GM19043 (cell line): ENCODE measurements around the gene TLDC2.

Source experiments
- ATAC-seq: cut with Tn5 transposase; IDR thresholded peaks from one replicate; pipeline ENCODE4 v1.9.1; 2021; ENCODE audit warnings: low read depth; ENCODE audit not compliant: unreplicated experiment

TLDC2 gene

GRCh38 chr20:36849333-36850065 is 26.4 kb upstream of the TLDC2 start:
- ATAC-seq = no peak

DNA sequence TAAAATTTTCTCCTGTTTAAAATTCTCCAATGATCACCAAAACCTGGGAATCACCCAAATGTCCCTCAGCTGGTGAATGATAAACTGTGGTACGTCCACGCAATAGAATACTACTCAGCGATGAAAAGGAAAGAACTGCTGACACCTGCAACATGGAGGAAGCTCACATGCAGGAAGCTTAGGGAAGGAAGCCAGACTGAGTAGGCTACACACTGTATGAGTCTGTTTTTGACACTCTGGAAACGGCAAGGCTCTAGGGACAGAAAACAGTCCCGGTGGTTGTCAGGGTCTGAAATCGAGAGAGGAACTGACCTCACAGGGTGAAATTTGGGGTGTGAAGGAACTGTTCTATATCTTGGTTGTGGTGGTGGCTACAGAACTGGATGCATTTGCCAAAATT is 25.2 kb upstream of the TLDC2 start:
- no peak for ATAC-seq

DNA sequence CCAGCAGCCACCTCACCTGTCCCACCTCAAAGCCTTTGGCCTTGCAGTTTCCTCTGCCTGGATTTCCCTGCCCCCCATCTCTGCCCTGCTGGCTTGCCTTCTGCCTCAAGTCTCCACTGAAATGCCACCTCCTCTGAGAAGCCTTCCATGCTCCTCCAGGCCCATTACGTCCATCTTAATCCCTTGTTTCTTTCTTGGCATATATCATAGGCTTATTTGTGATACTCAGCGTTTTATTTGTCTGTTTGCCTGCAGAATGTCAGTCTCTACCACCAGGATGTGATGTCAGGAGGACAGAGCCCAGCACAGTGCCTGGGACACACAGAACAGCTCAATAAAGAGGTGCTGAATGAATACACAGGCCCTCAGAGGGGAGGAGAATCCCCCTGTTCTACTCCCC is 24.4 kb upstream of the TLDC2 start:
- ATAC-seq = no peak

- ATAC-seq = no peak
These were observed 23.8 kb upstream of the TLDC2 start for GRCh38 chr20:36852187-36852586.

- ATAC-seq = no peak
These were observed 21.3 kb upstream of the TLDC2 start for GRCh38 chr20:36854348-36855240.

- ATAC-seq = no peak
These were observed 20.7 kb upstream of the TLDC2 start for GRCh38 chr20:36855241-36855657.

DNA sequence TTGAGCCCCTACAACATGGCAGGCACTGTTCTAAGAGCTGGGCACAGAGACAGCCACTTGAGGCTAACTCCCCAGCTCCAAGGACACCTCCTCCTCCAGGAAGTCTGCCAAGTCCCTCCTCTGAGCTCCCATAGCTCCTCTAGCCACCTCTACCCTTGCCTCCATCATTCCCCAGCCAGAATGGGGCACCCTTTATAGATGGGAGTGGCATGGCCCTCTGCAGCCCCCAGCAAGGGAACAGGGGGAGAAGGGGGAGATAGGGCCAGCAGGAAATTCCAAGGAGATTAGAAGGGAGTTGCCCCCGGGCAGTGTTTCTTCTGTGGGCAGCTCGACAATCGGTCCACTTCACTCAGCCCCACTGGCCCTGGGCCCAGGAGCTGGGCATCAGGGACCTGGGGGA is 19.7 kb upstream of the TLDC2 start:
- ATAC-seq = no peak

- ATAC-seq = no peak
These were observed 19.0 kb upstream of the TLDC2 start for GRCh38 chr20:36856691-36857635.

- ATAC-seq = no peak
These were observed 16.7 kb upstream of the TLDC2 start for GRCh38 chr20:36859282-36859555.

DNA sequence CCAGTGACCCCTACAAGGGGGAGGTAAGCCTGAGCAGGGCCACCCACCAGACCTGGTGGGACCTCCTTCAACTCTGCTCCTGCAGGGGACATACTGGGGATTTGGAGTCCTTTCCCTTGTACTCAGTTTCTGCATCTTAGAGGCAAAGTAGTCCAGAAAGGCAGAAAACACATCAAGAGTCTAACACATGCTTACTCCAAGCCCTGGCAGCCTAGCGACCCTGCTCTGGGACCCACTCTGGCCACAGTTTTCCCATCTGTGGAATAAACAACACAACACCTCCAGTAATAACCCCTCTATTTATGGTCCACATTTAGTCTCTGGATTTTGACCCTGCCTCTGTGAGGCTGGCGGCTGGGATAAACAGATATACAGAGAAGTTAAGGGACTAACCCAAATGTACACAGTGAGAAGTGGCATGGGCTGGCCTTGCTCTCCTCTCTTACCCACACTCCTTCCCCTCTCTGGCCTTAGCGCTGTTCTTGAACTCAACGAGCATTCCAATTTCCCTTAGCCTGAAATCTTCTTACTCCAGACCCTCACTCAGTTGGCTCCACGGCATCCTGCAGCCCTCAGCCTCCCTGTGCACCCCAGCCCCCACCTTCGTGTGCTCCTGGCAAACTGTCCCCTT is 16.1 kb upstream of the TLDC2 start:
- no peak for ATAC-seq

DNA sequence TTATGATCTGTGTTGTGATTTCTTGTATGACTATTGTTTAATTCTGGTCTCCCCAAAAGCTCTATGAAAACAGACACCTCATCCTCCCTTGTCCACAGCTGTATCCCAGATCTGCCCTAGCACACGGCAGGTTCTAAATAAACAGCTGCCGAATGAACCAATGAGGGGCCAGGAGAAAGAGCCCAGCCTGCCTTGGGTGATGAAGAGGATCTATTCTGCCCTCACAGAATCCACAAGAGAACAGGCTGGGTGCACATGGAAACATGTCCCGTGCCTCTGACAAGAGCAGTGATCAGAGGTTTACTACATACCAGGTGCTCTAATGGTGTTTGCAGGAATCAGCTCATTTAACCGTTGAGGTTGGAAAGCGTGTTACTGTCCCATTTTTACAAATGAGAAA is 15.6 kb upstream of the TLDC2 start:
- ATAC-seq = no peak

GRCh38 chr20:36860811-36861624 is 14.9 kb upstream of the TLDC2 start:
- no peak for ATAC-seq

- ATAC-seq = no peak
These were observed 14.4 kb upstream of the TLDC2 start for GRCh38 chr20:36861625-36861874.

GRCh38 chr20:36861875-36862801 is 13.8 kb upstream of the TLDC2 start:
- ATAC-seq = no peak

GRCh38 chr20:36862857-36863668 is 12.9 kb upstream of the TLDC2 start:
- ATAC-seq = peak; percentile 14

GRCh38 chr20:36865076-36865860 is 10.7 kb upstream of the TLDC2 start:
- no peak for ATAC-seq

- no peak for ATAC-seq
These were observed 10.1 kb upstream of the TLDC2 start for GRCh38 chr20:36865861-36866149.

DNA sequence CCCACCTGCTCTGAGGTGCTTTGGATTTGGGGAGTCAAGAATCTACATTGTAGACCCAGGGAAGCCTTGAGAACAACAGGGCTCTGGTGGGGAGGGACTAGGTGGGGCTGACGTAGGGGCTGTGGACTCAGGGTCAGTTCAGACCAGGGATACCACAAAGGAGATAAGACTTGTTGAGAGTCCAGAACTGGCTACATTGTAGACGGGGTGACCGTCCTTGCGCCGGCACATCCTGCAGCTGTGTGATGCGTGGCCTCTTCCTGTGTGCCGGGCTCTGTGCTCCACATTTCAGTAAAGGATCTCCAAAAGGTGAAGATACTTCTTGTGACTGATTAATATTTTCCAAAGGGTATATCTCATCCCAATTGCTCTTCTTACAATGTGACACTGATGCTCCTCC is 9.8 kb upstream of the TLDC2 start:
- ATAC-seq = no peak
